Neural progenitor cell (in vitro differentiated cells): ENCODE data around the gene PRKAA2. TPM values are rescaled to one million over a fixed set of nuclear protein-coding genes. Genes with fewer than 3 reads are reported as not detected.

Experiments
- DNase-seq: peaks from one replicate; pipeline ENCODE4 v3.0.0-alpha.2; 2016; ENCODE audit warnings: low spot score
- H2AFZ ChIP-seq: fragments of 200-600 bp; sonication (generic); replicated peaks from 2 replicates; pipeline ENCODE4 v1.6.1; 2016; ENCODE audit warnings: antibody characterized with exemption
- H3F3A ChIP-seq: fragments of 200-600 bp; sonication (generic); 2 replicates; pipeline ENCODE4 v1.6.1; 2016; ENCODE audit warnings: antibody characterized with exemption, low read depth
- H3K27ac ChIP-seq: fragments of 200-600 bp; sonication (generic); 2 replicates; pipeline ENCODE4 v1.5.1; 2016; ENCODE audit warnings: mild to moderate bottlenecking
- H3K27me3 ChIP-seq: fragments of 200-600 bp; sonication (generic); 2 replicates; pipeline ENCODE4 v1.6.1; 2016; ENCODE audit warnings: mild to moderate bottlenecking, moderate library complexity
- H3K36me3 ChIP-seq: fragments of 200-600 bp; sonication (generic); 2 replicates; pipeline ENCODE4 v1.5.1; 2016
- H3K4me1 ChIP-seq: fragments of 200-600 bp; sonication (generic); 2 replicates; pipeline ENCODE4 v1.6.1; 2016; ENCODE audit warnings: mixed run types
- H3K4me2 ChIP-seq: fragments of 200-600 bp; sonication (generic); 2 replicates; pipeline ENCODE4 v1.6.1; 2016
- H3K4me3 ChIP-seq: fragments of 200-600 bp; sonication (generic); 2 replicates; pipeline ENCODE4 v1.5.1; 2016
- H3K79me2 ChIP-seq: fragments of 200-600 bp; sonication (generic); 2 replicates; pipeline ENCODE4 v1.6.1; 2016; ENCODE audit warnings: low read depth
- H3K9ac ChIP-seq: fragments of 200-600 bp; sonication (generic); 2 replicates; pipeline ENCODE4 v1.6.1; 2016
- H3K9me3 ChIP-seq: fragments of 200-600 bp; sonication (generic); 2 replicates; pipeline ENCODE4 v1.5.1; 2016; ENCODE audit warnings: low read depth
- H4K20me1 ChIP-seq: fragments of 200-600 bp; sonication (generic); 2 replicates; pipeline ENCODE4 v1.6.1; 2016; ENCODE audit warnings: low read depth
- H3K27ac Mint-ChIP-seq: 3 replicates; pipeline ENCODE4 v1.8.0; 2021; ENCODE audit warnings: mixed read lengths
- H3K27me3 Mint-ChIP-seq: 2 replicates; pipeline ENCODE4 v1.8.0; 2022; ENCODE audit warnings: low read depth, mild to moderate bottlenecking, inconsistent platforms, moderate library complexity, mixed read lengths; ENCODE audit not compliant: insufficient read depth
- H3K36me3 Mint-ChIP-seq: 3 replicates; pipeline ENCODE4 v1.8.0; 2021; ENCODE audit warnings: mixed read lengths
- H3K4me1 Mint-ChIP-seq: 3 replicates; pipeline ENCODE4 v1.8.0; 2021; ENCODE audit warnings: mixed read lengths
- H3K4me3 Mint-ChIP-seq: 3 replicates; pipeline ENCODE4 v1.8.0; 2021; ENCODE audit warnings: mild to moderate bottlenecking, moderate library complexity, mixed read lengths
- H3K9me3 Mint-ChIP-seq: 3 replicates; pipeline ENCODE4 v1.8.0; 2020; ENCODE audit warnings: mixed read lengths
- CTCF ChIP-seq: fragments of 200-600 bp; sonication (generic); IDR thresholded peaks from 2 replicates; pipeline ENCODE4 v1.5.1; 2017; ENCODE audit warnings: antibody characterized with exemption, mild to moderate bottlenecking
- EZH2 ChIP-seq: fragments of 200-600 bp; sonication (generic); IDR thresholded peaks from 2 replicates; pipeline ENCODE4 v1.6.1; 2017; ENCODE audit warnings: antibody characterized with exemption, mild to moderate bottlenecking, moderate library complexity
- EZH2phosphoT487 ChIP-seq: fragments of 200-600 bp; sonication (generic); IDR thresholded peaks from 2 replicates; pipeline ENCODE4 v1.6.1; 2017; ENCODE audit warnings: antibody characterized with exemption
- total RNA-seq: library from RNA; depleted of rRNA; stranded (reverse); fragments of >200 nt; gene quantifications from 2 replicates; pipeline ENCODE4 v1.2.3, GENCODE V29; 2015; ENCODE audit warnings: low replicate concordance

The PRKAA2 gene
- total RNA-seq, 1 donor from 2014 or later, result 25.8 TPM

GRCh38 chr1:56660293-56660692 is 15.2 kb downstream of the PRKAA2 start:
- Histone ChIP-seq H3K4me3 (no peak overlapping the region), H3K36me3 (peaks cover 14% of the 10 kb centered on the region), H3K9me3 (peaks cover 14% of the 10 kb centered on the region), H3K27ac (no peak overlapping the region), H3K79me2 (peaks cover 10% of the 10 kb centered on the region), H4K20me1 (no peaks in the 10 kb centered on the region), H3K4me1 (no peaks in the 10 kb centered on the region), H3F3A (no peaks in the 10 kb centered on the region), H3K9ac (no peak overlapping the region), H2AFZ (no peak overlapping the region), H3K4me2 (no peak overlapping the region), H3K27me3 (no peaks in the 10 kb centered on the region)
- no peak overlapping the region for H3K4me3 Mint-ChIP-seq
- TF ChIP-seq EZH2 (no peak), CTCF (no peak), EZH2phosphoT487 (no peak)
- H3K9me3 Mint-ChIP-seq, result peaks cover 30% of the 10 kb centered on the region
- peaks cover 29% of the 10 kb centered on the region for H3K36me3 Mint-ChIP-seq
- H3K27ac Mint-ChIP-seq, result no peak overlapping the region
- no peaks in the 10 kb centered on the region for H3K4me1 Mint-ChIP-seq
- H3K27me3 Mint-ChIP-seq, result no peaks in the 10 kb centered on the region
- no peak for DNase-seq

GRCh38 chr1:56663846-56664245 is 18.7 kb downstream of the PRKAA2 start:
- H3K9me3 Mint-ChIP-seq, result peaks cover 3% of the 10 kb centered on the region
- no peaks in the 10 kb centered on the region for H3K27me3 Mint-ChIP-seq
- H3K4me2 ChIP-seq, result no peak overlapping the region
- H3K79me2 ChIP-seq, result no peaks in the 10 kb centered on the region
- H3K4me1 Mint-ChIP-seq, result no peaks in the 10 kb centered on the region
- H3K4me1 ChIP-seq, result no peaks in the 10 kb centered on the region
- H3K9ac ChIP-seq, result no peak overlapping the region
- no peak for DNase-seq
- H3K36me3 ChIP-seq, result no peaks in the 10 kb centered on the region
- no peaks in the 10 kb centered on the region for H3F3A ChIP-seq
- TF ChIP-seq CTCF (no peak), EZH2 (no peak), EZH2phosphoT487 (no peak)
- no peaks in the 10 kb centered on the region for H3K27me3 ChIP-seq
- H3K36me3 Mint-ChIP-seq, result peaks cover 3% of the 10 kb centered on the region
- no peak overlapping the region for H3K4me3 Mint-ChIP-seq
- H2AFZ ChIP-seq, result no peak overlapping the region
- H3K9me3 ChIP-seq, result no peaks in the 10 kb centered on the region
- H3K27ac Mint-ChIP-seq, result no peak overlapping the region
- no peaks in the 10 kb centered on the region for H4K20me1 ChIP-seq
- H3K27ac ChIP-seq, result no peak overlapping the region
- no peak overlapping the region for H3K4me3 ChIP-seq

DNA sequence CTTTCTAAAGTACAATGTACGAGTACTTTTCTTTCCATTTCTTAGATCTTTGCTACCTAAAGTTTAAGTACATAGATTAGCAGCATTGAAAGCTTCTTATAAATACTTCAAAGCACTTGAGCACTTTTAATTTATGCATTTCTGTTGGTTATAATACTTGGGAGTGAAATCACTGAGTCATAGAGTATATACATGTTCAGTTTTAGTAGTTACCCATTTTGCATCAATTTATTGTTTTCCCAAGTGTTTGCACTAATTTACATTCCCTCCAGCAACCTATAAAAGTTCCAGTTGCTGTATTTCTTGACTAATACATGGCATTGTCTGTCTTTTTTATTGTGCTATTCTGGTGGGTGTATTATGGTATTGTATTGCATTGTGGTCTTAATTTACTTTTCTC is 20.3 kb downstream of the PRKAA2 start:
- no peaks in the 10 kb centered on the region for H3F3A ChIP-seq
- Mint-ChIP-seq H3K4me3 (no peak overlapping the region), H3K36me3 (no peaks in the 10 kb centered on the region), H3K4me1 (no peaks in the 10 kb centered on the region), H3K27ac (no peak overlapping the region), H3K9me3 (peaks cover under 1% of the 10 kb centered on the region), H3K27me3 (no peaks in the 10 kb centered on the region)
- no peak overlapping the region for H3K27ac ChIP-seq
- H3K9ac ChIP-seq, result no peak overlapping the region
- H3K27me3 ChIP-seq, result no peaks in the 10 kb centered on the region
- TF ChIP-seq CTCF (no peak), EZH2phosphoT487 (no peak), EZH2 (no peak)
- H2AFZ ChIP-seq, result no peak overlapping the region
- no peak overlapping the region for H3K4me3 ChIP-seq
- H3K9me3 ChIP-seq, result no peaks in the 10 kb centered on the region
- peaks cover 3% of the 10 kb centered on the region for H4K20me1 ChIP-seq
- H3K36me3 ChIP-seq, result no peaks in the 10 kb centered on the region
- DNase-seq, result no peak
- no peaks in the 10 kb centered on the region for H3K4me1 ChIP-seq
- no peak overlapping the region for H3K4me2 ChIP-seq
- peaks cover 12% of the 10 kb centered on the region for H3K79me2 ChIP-seq
